ENCODE data around the gene ZNF76.

ZNF76 gene

DNA sequence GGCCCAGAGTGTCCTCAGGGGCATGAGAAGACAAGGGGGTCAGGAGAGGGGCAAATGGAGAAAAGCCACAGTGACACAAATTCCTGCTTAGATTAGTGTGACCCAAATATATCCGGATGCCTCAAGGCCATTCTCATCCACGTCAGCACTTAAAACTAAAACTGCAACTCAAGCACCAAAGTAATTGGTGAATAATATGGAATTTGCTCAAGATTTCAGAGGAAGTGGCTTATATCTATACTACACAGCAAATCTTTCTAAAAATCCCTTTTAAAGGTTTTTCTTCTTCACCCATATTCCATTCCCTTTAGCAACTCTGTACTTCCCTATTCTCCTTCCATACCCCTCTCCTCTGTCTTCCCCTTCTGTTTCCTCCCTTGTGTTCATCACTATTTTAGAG, 53.3 kb downstream of the ZNF76 start:
- Histone ChIP-seq H2BK5ac (ENCODE audit: low read depth, low read length, poor library complexity) (no peak overlapping the region), H3K18ac (ENCODE audit: low read length) (no peak overlapping the region), H3K4me2 (ENCODE audit: low read length) (no peak overlapping the region), H3K79me1 (ENCODE audit: low read length) (no peaks in the 10 kb centered on the region), H3K9me3 (ENCODE audit: insufficient read depth, low read depth, low read length) (no peaks in the 10 kb centered on the region), H2BK120ac (ENCODE audit: insufficient read depth, low read length, poor library complexity) (no peak overlapping the region), H3K9ac (ENCODE audit: low read length) (no peak overlapping the region), H3K4me1 (ENCODE audit: control insufficient read depth in 1 of 2, insufficient read depth in 2 of 2, low read length in 2 of 2) (peaks cover 4 to 5% of the 10 kb centered on the region in 2 experiments), H3K79me2 (ENCODE audit: control insufficient read depth, insufficient read depth, low read length, poor library complexity) (no peaks in the 10 kb centered on the region), H4K8ac (ENCODE audit: low read depth, low read length) (no peak overlapping the region), H4K12ac (ENCODE audit: low read depth, low read length) (no peak overlapping the region), H3K4me3 (ENCODE audit: low read depth, low read length) (no peak overlapping the region), H3K36me3 (ENCODE audit: control insufficient read depth in 1 of 2, insufficient read depth in 2 of 2, low read length in 2 of 2) (no peaks in the 10 kb centered on the region), H3K27me3 (ENCODE audit: insufficient read depth, low read length) (peaks cover 4% of the 10 kb centered on the region), H2AFZ (ENCODE audit: insufficient read depth, low read length, poor library complexity) (no peak overlapping the region), H3K27ac (ENCODE audit: low read depth, low read length) (no peak overlapping the region), H3K4ac (ENCODE audit: low read depth, low read length) (no peak overlapping the region), H2BK12ac (ENCODE audit: low read length) (no peak overlapping the region), H4K91ac (ENCODE audit: low read depth, low read length) (no peak overlapping the region), H3K23ac (ENCODE audit: low read length) (no peak overlapping the region), H3K14ac (ENCODE audit: low read length) (no peak overlapping the region), H2AK5ac (ENCODE audit: low read length) (no peak overlapping the region)
- DNase-seq = no peak
- WGBS (ENCODE audit: extremely low coverage, insufficient coverage, insufficient read length) = no CpG with 5 or more reads among the region's 2 CpGs

DNA sequence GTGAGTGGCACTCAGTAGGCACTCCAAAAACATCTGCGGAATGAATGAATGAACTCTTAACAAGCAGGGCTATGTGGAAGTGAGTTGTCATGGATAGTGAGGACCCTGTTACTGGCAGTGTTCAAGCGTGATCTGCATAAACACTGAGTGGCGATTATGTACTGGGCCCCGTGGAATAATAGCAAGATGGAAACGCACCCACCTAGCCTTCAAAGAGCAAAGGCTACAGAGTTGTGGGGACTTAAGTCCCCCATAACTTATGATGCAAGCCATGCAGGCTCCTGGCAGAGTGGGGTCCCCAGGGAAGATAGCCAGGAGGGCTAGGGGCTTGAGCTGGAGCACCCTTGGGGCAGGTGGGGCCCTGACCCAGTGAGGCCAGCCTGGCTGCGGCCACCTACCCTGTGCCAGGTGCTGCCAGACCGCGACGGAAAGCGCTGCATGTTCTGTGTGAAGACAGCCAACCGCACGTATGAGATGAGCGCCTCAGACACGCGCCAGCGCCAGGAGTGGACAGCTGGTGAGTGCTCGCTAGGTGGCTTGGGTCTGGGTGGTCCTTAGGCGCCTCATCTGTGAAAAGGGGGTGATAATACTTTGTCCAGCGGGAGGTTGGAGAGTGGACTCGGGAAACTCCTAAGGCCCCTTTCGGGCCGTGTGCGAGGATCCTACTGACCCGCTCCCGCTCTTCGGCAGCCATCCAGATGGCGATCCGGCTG, 58.1 kb downstream of the ZNF76 start:
- Histone ChIP-seq H3K27ac (ENCODE audit: low read depth, low read length) (no peak overlapping the region), H3K9ac (ENCODE audit: low read length) (peak overlapping the region; percentile 41), H2AK5ac (ENCODE audit: low read length) (no peak overlapping the region), H3K4me2 (ENCODE audit: low read length) (peak overlapping the region; percentile 93), H3K36me3 (ENCODE audit: control insufficient read depth in 1 of 2, insufficient read depth in 2 of 2, low read length in 2 of 2) (no peaks in the 10 kb centered on the region), H2BK120ac (ENCODE audit: insufficient read depth, low read length, poor library complexity) (no peak overlapping the region), H4K91ac (ENCODE audit: low read depth, low read length) (no peak overlapping the region), H3K14ac (ENCODE audit: low read length) (no peak overlapping the region), H3K4me1 (ENCODE audit: control insufficient read depth in 1 of 2, insufficient read depth in 2 of 2, low read length in 2 of 2) (peaks cover 15 to 18% of the 10 kb centered on the region in 2 experiments), H2BK12ac (ENCODE audit: low read length) (no peak overlapping the region), H3K79me1 (ENCODE audit: low read length) (peaks cover 6% of the 10 kb centered on the region), H3K79me2 (ENCODE audit: control insufficient read depth, insufficient read depth, low read length, poor library complexity) (no peaks in the 10 kb centered on the region), H2AFZ (ENCODE audit: insufficient read depth, low read length, poor library complexity) (peak overlapping the region; percentile 12), H3K27me3 (ENCODE audit: insufficient read depth, low read length) (peaks cover 4% of the 10 kb centered on the region), H4K8ac (ENCODE audit: low read depth, low read length) (peak overlapping the region; percentile 32), H4K12ac (ENCODE audit: low read depth, low read length) (no peak overlapping the region), H2BK5ac (ENCODE audit: low read depth, low read length, poor library complexity) (no peak overlapping the region), H3K18ac (ENCODE audit: low read length) (no peak overlapping the region), H3K23ac (ENCODE audit: low read length) (no peak overlapping the region), H3K4ac (ENCODE audit: low read depth, low read length) (no peak overlapping the region), H3K4me3 (ENCODE audit: low read depth, low read length) (peak overlapping the region; percentile 62), H3K9me3 (ENCODE audit: insufficient read depth, low read depth, low read length) (peaks cover 3% of the 10 kb centered on the region)
- DNase-seq = peak in 1 of 2 donors; percentile 32
- no CpG with 5 or more reads among the region's 28 CpGs for WGBS (ENCODE audit: extremely low coverage, insufficient coverage, insufficient read length)

DNA sequence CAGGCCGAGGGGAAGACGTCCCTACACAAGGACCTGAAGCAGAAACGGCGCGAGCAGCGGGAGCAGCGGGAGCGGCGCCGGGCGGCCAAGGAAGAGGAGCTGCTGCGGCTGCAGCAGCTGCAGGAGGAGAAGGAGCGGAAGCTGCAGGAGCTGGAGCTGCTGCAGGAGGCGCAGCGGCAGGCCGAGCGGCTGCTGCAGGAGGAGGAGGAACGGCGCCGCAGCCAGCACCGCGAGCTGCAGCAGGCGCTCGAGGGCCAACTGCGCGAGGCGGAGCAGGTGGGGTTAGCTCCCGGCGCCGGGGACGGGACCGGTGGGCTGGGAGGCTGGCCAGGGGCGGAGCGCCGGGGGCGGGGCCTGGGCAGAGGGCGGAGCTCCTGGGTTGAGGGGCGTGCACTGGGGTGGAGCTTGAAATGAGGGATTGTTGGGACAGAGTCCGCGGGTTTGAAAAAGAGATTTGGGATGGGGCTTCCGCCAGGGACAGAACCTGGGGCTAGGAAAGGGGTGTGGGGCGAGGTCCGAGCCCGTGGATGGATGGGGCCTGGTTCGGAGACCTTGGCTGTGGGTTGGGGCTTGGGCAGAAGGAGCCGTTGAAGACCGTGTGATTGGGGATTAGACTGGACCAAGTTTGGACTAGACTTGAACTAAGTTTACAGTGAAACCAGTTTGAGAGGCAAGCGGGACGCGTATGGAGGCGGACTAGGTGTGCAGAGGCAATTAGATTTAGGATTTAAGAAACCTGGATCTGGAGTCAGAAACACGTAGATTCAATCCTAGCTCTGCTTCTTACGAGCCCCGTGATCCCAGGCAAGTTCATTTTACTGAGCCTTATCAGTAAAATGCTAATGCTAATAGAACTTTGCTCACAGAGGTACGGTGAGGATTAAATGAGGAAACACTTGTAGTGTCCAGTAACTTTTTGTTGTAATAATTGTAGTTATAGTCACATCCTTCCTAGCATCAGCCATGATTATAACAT, 58.9 kb downstream of the ZNF76 start:
- peaks cover 3% of the 10 kb centered on the region for H3K9me3 ChIP-seq (ENCODE audit: insufficient read depth, low read depth, low read length)
- H3K36me3 ChIP-seq (ENCODE audit: control insufficient read depth in 1 of 2, insufficient read depth in 2 of 2, low read length in 2 of 2) = no peaks in the 10 kb centered on the region

DNA sequence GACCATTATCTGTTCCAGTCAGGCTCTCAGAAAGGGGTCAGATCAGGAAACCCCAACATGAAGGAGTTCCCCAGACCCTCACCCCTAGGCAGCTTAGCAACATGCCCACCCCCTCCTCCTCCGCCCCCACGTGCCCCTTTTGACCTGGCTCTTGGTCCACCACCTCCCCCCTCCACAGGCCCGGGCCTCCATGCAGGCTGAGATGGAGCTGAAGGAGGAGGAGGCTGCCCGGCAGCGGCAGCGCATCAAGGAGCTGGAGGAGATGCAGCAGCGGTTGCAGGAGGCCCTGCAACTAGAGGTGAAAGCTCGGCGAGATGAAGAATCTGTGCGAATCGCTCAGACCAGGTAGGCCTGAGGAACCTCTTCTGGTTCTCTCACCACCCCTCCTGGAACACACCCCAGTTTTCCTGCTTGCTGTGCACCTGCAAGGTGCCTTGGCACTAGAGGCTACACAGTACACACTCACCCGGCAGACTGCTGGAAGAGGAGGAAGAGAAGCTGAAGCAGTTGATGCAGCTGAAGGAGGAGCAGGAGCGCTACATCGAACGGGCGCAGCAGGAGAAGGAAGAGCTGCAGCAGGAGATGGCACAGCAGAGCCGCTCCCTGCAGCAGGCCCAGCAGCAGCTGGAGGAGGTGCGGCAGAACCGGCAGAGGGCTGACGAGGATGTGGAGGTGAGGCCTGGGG, 60.0 kb downstream of the ZNF76 start:
- Histone ChIP-seq H4K12ac (ENCODE audit: low read depth, low read length) (no peak overlapping the region), H3K4me3 (ENCODE audit: low read depth, low read length) (no peak overlapping the region), H3K79me2 (ENCODE audit: control insufficient read depth, insufficient read depth, low read length, poor library complexity) (no peaks in the 10 kb centered on the region), H3K23ac (ENCODE audit: low read length) (no peak overlapping the region), H2AFZ (ENCODE audit: insufficient read depth, low read length, poor library complexity) (no peak overlapping the region), H3K18ac (ENCODE audit: low read length) (no peak overlapping the region), H3K27ac (ENCODE audit: low read depth, low read length) (no peak overlapping the region), H2BK5ac (ENCODE audit: low read depth, low read length, poor library complexity) (no peak overlapping the region), H3K36me3 (ENCODE audit: control insufficient read depth in 1 of 2, insufficient read depth in 2 of 2, low read length in 2 of 2) (no peaks in the 10 kb centered on the region), H2BK12ac (ENCODE audit: low read length) (no peak overlapping the region), H3K79me1 (ENCODE audit: low read length) (peaks cover 6% of the 10 kb centered on the region), H3K4ac (ENCODE audit: low read depth, low read length) (no peak overlapping the region), H3K14ac (ENCODE audit: low read length) (no peak overlapping the region), H3K4me1 (ENCODE audit: control insufficient read depth in 1 of 2, insufficient read depth in 2 of 2, low read length in 2 of 2) (peaks cover 15 to 18% of the 10 kb centered on the region in 2 experiments), H3K27me3 (ENCODE audit: insufficient read depth, low read length) (peaks cover 4% of the 10 kb centered on the region), H4K8ac (ENCODE audit: low read depth, low read length) (no peak overlapping the region), H4K91ac (ENCODE audit: low read depth, low read length) (no peak overlapping the region), H3K9ac (ENCODE audit: low read length) (peak overlapping the region; percentile 38), H3K9me3 (ENCODE audit: insufficient read depth, low read depth, low read length) (peaks cover 3% of the 10 kb centered on the region), H2BK120ac (ENCODE audit: insufficient read depth, low read length, poor library complexity) (no peak overlapping the region), H2AK5ac (ENCODE audit: low read length) (no peak overlapping the region), H3K4me2 (ENCODE audit: low read length) (no peak overlapping the region)
- WGBS (ENCODE audit: extremely low coverage, insufficient coverage, insufficient read length) = no CpG with 5 or more reads among the region's 20 CpGs
- DNase-seq = no peak

More for the DNA sequence above, 58.9 kb downstream of the ZNF76 start:
- Histone ChIP-seq H3K27ac (ENCODE audit: low read depth, low read length) (no peak overlapping the region), H3K4me2 (ENCODE audit: low read length) (peak overlapping the region; percentile 93), H4K91ac (ENCODE audit: low read depth, low read length) (no peak overlapping the region), H4K8ac (ENCODE audit: low read depth, low read length) (peak overlapping the region; percentile 32), H3K14ac (ENCODE audit: low read length) (peak overlapping the region; percentile 6), H2BK120ac (ENCODE audit: insufficient read depth, low read length, poor library complexity) (no peak overlapping the region), H3K27me3 (ENCODE audit: insufficient read depth, low read length) (peaks cover 4% of the 10 kb centered on the region), H3K4ac (ENCODE audit: low read depth, low read length) (no peak overlapping the region), H2BK12ac (ENCODE audit: low read length) (no peak overlapping the region), H2BK5ac (ENCODE audit: low read depth, low read length, poor library complexity) (no peak overlapping the region), H3K18ac (ENCODE audit: low read length) (no peak overlapping the region), H3K4me1 (ENCODE audit: control insufficient read depth in 1 of 2, insufficient read depth in 2 of 2, low read length in 2 of 2) (peaks cover 15 to 18% of the 10 kb centered on the region in 2 experiments), H2AK5ac (ENCODE audit: low read length) (no peak overlapping the region), H3K9ac (ENCODE audit: low read length) (peak overlapping the region; percentile 41), H3K23ac (ENCODE audit: low read length) (no peak overlapping the region), H2AFZ (ENCODE audit: insufficient read depth, low read length, poor library complexity) (peak overlapping the region; percentile 30), H3K79me2 (ENCODE audit: control insufficient read depth, insufficient read depth, low read length, poor library complexity) (no peaks in the 10 kb centered on the region), H3K79me1 (ENCODE audit: low read length) (peaks cover 6% of the 10 kb centered on the region), H4K12ac (ENCODE audit: low read depth, low read length) (peak overlapping the region; percentile 4), H3K4me3 (ENCODE audit: low read depth, low read length) (peak overlapping the region; percentile 62)
- DNase-seq = peak; percentile 87 to 88
- WGBS (ENCODE audit: extremely low coverage, insufficient coverage, insufficient read length) = no CpG with 5 or more reads among the region's 55 CpGs
